Upper lobe of left lung (tissue), 4 donors: Measurements from ENCODE around the gene MYO9A.

Experiments used
- CTCF ChIP-seq, 6 experiments: fragments of 450-650 bp in 4 of 6; fragments of 200-600 bp in 2 of 6; sonication (generic) in 2 of 6; IDR thresholded peaks; one replicate each; pipeline ENCODE4 v1.5.1; 2016 to 2019; ENCODE audit warnings: antibody characterized with exemption in 6 of 6
- EP300 ChIP-seq, 4 donors: sonication (generic); formaldehyde crosslinking; IDR thresholded peaks; one replicate each; pipeline ENCODE4 v1.5.1; 2017; ENCODE audit warnings: antibody characterized with exemption in 4 of 4, control low read depth in 2 of 4
- POLR2A ChIP-seq, 4 donors: fragments of 450-650 bp; IDR thresholded peaks; one replicate each; pipeline ENCODE4 v1.5.1; 2016 to 2017; ENCODE audit warnings: antibody characterized with exemption in 4 of 4, mild to moderate bottlenecking in 2 of 4
- POLR2AphosphoS5 ChIP-seq, 2 donors: sonication (generic); formaldehyde crosslinking; IDR thresholded peaks; one replicate each; pipeline ENCODE4 v1.5.1; 2017; ENCODE audit warnings: antibody characterized with exemption in 2 of 2

- TF ChIP-seq CTCF (IDR thresholded peaks at IDR 0.05) (no peak), POLR2A (IDR thresholded peaks at IDR 0.05) (no peak), POLR2AphosphoS5 (IDR thresholded peaks at IDR 0.05) (no peak), EP300 (IDR thresholded peaks at IDR 0.05) (no peak)
These were observed 302.6 kb downstream of the MYO9A start for GRCh38 chr15:71815301-71815700.
